CD4-positive, alpha-beta T cell treated with Interleukin-6 at 100 ng/mL for 8 hours (primary cell): Measurements from ENCODE around the gene TNK2.
"Not testable (repeated sequence)": the region's sequence is repeated elsewhere in the genome, so short reads cannot be mapped to it uniquely, and the experiment has no call there.

Experiments
- DNase-seq: peaks from one replicate; pipeline ENCODE4 v3.0.0-alpha.2; 2020; ENCODE audit warnings: mixed read lengths, low spot score

Gene TNK2

GRCh38 chr3:195870442-195870841 lies 37.9 kb downstream of the TNK2 start:
- no peak for DNase-seq

- no peak for DNase-seq
Observed at GRCh38 chr3:195869413-195870001, 38.8 kb downstream of the TNK2 start.

DNA sequence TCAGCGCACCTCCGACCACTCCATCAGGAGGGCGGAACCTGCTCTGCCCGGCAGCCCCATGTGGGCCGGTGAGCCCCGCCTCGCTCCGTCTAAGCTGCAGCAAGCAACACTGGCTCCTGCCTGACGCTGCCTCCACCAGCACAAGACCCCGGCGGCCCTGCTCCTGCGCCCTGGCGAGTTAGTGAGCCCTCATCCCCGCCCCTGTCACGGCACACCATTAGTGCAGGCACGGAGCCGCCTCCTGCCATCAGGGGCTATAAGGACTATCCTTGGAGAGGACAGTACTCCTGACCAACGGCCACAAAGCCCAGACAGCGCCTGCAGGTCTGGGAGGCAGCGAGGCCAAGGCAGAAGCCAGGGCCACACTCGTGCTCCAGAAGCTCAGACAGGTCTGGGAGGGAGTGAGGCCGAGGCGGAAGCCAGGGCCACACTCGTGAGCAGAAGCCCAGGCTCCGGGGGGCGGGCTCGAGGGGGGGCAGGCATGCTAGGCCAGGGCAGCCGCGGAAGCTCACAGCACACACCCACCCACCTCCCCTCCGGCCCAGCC lies 39.4 kb downstream of the TNK2 start:
- DNase-seq, result no peak

DNA sequence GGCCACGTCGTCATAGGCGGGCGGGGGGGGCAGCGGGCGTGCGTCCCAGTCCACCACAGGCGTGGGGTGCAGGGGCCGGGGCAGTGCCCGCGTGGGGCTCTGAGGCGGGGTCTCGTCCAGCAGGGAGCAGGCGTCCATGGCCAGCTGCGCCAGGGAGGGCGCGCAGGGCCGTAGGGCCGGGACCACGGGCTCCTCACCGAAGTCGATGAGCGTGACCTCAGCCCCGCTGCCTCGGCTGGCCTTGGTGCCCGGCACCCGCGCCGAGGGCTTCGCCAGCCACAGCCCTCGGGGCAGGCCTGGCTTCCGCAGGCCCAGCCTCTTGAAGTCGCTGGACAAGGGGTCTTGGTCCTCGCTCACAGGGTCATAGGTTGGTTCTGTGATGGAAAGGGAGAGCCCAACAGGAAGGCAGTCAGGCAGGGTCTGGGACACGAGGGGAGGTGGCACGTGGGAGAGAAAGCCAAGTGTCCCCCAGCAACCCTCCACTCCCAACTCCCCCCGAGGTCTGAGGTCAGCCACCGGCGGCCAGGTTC lies 40.0 kb downstream of the TNK2 start:
- no peak for DNase-seq

- DNase-seq, result no peak
Observed at GRCh38 chr3:195867631-195868335, 40.6 kb downstream of the TNK2 start.

DNA sequence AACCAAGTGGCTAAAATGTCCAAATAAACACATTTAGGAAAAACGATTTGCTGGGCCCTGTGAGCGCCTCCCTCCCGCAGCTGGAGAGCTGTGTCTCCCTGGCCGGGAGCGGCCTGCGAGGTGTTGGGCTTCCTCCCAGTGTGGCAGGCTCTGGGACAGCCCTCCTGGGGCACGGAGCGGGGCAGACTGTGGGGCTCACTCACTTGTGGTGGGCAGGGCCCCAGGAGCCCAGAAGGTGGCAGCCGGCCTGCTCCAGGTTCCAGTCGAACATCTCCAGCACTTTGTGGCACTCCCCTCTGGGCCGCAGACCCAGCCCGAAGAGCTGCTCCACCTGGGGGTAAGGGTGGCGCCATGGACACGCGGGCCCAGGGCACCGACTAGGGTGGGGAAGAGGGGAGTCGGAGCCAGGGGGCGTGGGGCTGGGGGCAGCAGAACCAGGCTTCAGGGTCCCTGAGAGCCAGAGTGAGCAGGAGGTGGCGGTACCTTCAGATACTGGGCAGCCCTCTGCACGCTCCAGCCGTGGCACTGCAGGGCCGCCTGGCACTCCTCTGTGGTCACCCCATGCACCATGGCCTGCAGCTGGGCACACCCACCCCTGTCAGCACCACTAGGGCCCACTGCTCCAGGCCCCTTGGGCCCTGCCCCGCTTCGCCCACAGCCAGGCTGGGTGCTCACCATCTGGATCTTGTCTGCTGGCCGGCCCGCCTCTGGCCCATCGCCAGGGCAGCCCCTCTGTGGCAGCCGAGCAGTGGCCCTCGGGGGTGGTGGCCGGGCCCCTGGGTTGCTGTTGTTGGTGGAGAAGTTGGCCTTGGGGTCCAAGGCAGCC lies 41.5 kb downstream of the TNK2 start:
- DNase-seq, result no peak

GRCh38 chr3:195865752-195866151 lies 42.6 kb downstream of the TNK2 start:
- no peak for DNase-seq

DNA sequence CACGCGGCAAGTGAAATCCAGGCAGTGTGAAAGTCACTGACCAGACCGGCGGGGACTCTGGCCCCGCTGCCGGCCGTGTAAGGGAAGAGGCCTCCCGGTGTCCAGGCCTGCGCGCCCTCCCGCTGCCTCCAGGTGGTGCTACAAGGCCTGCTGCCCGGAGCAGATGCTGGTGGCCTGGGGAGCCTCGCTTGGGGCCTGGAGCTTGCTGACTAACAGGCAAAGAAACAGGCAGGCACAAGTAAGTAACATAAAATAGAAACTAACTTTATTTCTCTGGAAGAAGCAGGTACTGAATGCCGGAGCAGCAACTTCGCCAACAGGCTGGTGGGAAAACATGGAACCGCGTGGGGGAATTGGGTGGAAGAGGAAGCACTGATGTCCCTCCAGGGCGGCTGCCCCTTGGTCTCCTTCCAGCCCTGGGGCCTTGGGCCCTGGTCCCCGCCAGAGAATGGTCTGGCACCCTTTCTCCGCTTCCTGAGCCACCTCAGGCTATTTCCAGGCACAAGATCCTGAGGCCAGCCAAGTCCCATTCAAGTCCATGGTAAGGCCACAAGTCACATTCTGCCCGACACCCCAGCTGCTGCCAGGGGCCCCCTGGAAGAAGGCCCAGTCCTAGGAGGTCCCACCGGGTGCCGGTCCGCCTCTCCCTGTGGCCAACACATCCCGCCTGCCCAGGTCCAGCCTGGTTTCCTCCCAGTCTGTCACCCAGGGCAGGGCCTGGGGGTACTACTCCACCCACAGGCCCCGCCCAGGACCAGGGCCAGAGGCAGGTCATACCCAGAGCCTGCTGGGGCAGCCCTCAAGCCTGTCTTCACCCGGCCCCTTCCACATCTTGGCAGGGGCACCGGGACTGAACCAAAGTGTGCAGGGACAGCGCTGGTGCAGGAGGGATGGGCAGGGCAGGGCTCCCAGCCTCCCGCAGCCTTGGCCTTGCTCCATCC lies 45.0 kb downstream of the TNK2 start:
- DNase-seq, result peak; percentile 48

- not testable (repeated sequence) for DNase-seq
Observed at GRCh38 chr3:195862318-195862717, 46.0 kb downstream of the TNK2 start.

GRCh38 chr3:195860456-195860855 lies 47.9 kb downstream of the TNK2 start:
- no peak for DNase-seq

- DNase-seq, result no peak
Observed at GRCh38 chr3:195859846-195860411, 48.4 kb downstream of the TNK2 start.

- DNase-seq, result peak; percentile 66
Observed at GRCh38 chr3:195859061-195859845, 49.1 kb downstream of the TNK2 start.

- DNase-seq, result no peak
Observed at GRCh38 chr3:195856410-195857084, 51.8 kb downstream of the TNK2 start.

- DNase-seq, result no peak
Observed at GRCh38 chr3:195855471-195856409, 52.6 kb downstream of the TNK2 start.

- no peak for DNase-seq
Observed at GRCh38 chr3:195854628-195855294, 53.6 kb downstream of the TNK2 start.

GRCh38 chr3:195853996-195854395 lies 54.4 kb downstream of the TNK2 start:
- no peak for DNase-seq

GRCh38 chr3:195853036-195853435 lies 55.3 kb downstream of the TNK2 start:
- no peak for DNase-seq
